HG03103 (cell line): ENCODE results near the gene FES.

Experiments used
- ATAC-seq: cut with Tn5 transposase; IDR thresholded peaks from one replicate; pipeline ENCODE4 v1.9.1; 2021; ENCODE audit warnings: low read depth; ENCODE audit not compliant: unreplicated experiment

The FES gene

GRCh38 chr15:90875549-90875981 lies 8.7 kb upstream of the FES start:
- no peak for ATAC-seq

- no peak for ATAC-seq
These were observed 8.3 kb upstream of the FES start for GRCh38 chr15:90876046-90876445.

- no peak for ATAC-seq
These were observed 7.7 kb upstream of the FES start for GRCh38 chr15:90876512-90877170.

GRCh38 chr15:90877315-90877714 lies 7.0 kb upstream of the FES start:
- ATAC-seq = no peak

GRCh38 chr15:90877996-90878395 lies 6.3 kb upstream of the FES start:
- ATAC-seq = no peak

- ATAC-seq = no peak
These were observed 5.6 kb upstream of the FES start for GRCh38 chr15:90878660-90879059.

- no peak for ATAC-seq
These were observed 4.5 kb upstream of the FES start for GRCh38 chr15:90879730-90880366.

- no peak for ATAC-seq
These were observed 3.7 kb upstream of the FES start for GRCh38 chr15:90880381-90881145.

GRCh38 chr15:90881181-90881977 lies 2.9 kb upstream of the FES start:
- no peak for ATAC-seq

- ATAC-seq = no peak
These were observed 2.2 kb upstream of the FES start for GRCh38 chr15:90881978-90882721.

- no peak for ATAC-seq
These were observed 1.4 kb upstream of the FES start for GRCh38 chr15:90882781-90883525.

- no peak for ATAC-seq
These were observed 753 bp upstream of the FES start for GRCh38 chr15:90883526-90883975.

- no peak for ATAC-seq
These were observed 571 bp downstream of the FES start for GRCh38 chr15:90884719-90885431.

GRCh38 chr15:90885432-90886290 lies 1.4 kb downstream of the FES start:
- ATAC-seq = peak; percentile 49

- no peak for ATAC-seq
These were observed 1.9 kb downstream of the FES start for GRCh38 chr15:90886291-90886614.

GRCh38 chr15:90887037-90887481 lies 2.8 kb downstream of the FES start:
- ATAC-seq = no peak

- no peak for ATAC-seq
These were observed 5.0 kb downstream of the FES start for GRCh38 chr15:90889313-90889730.
